ENCODE data around the gene GRK1.

DNA sequence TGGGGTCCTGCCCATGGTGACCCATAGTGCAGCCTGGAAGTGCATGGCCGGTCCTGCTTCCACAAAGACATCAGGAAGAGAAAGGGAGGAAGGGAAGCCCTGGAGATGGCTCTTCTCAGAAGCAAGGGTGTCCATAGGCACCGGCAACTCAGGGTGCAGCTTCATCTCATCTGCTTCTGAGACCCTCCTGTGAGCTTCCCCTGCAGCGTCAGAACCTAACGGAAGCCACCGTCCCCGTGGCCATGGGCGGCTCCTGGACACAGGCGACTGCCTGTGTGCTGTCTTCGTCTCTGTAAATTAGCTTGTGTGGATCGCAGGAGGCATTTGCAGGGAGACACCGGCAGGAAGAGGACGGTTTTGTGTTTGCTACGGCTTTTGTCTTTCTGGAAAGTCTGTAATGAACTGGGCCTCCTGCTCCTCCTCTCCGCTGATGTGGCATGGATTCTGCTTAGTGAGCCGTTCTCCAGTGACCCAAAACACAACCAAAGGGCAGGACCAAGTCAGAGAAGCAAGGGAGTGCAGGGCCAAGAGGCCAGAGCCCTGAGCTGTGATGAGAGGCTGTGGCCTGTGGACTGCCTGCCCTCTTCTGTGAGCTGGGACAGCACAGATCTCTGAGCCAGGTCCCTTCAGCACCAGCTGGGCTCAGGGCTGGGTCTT lies 11.5 kb upstream of the GRK1 start:
- TF ChIP-seq, protein P1, sequence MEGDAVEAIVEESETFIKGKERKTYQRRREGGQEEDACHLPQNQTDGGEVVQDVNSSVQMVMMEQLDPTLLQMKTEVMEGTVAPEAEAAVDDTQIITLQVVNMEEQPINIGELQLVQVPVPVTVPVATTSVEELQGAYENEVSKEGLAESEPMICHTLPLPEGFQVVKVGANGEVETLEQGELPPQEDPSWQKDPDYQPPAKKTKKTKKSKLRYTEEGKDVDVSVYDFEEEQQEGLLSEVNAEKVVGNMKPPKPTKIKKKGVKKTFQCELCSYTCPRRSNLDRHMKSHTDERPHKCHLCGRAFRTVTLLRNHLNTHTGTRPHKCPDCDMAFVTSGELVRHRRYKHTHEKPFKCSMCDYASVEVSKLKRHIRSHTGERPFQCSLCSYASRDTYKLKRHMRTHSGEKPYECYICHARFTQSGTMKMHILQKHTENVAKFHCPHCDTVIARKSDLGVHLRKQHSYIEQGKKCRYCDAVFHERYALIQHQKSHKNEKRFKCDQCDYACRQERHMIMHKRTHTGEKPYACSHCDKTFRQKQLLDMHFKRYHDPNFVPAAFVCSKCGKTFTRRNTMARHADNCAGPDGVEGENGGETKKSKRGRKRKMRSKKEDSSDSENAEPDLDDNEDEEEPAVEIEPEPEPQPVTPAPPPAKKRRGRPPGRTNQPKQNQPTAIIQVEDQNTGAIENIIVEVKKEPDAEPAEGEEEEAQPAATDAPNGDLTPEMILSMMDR (IDR thresholded peaks at IDR 0.05; ENCODE audit: insufficient read depth, low read length, poor library complexity, severe bottlenecking), result no peak
- no peak for TF ChIP-seq EZH2phosphoT487 (conservative IDR thresholded peaks at IDR 0.05; ENCODE audit: low read length)

Data from SU-DHL-6 (cell line).